Vagina (tissue), 2 donors: ENCODE measurements around the gene RCSD1.

ENCODE experiments used
- POLR2A ChIP-seq, 2 donors: fragments of 450-650 bp; IDR thresholded peaks; one replicate each; pipeline ENCODE4 v1.6.1; 2017; ENCODE audit warnings: antibody characterized with exemption in 2 of 2, mild to moderate bottlenecking in 2 of 2, moderate library complexity in 2 of 2
- TF ChIP-seq, protein P1 (sequence below), 3 experiments: fragments of 450-650 bp in 2 of 3; fragments of 200-600 bp in 1 of 3; sonication (generic) in 1 of 3; IDR thresholded peaks; one replicate each; pipeline ENCODE4 v1.5.1; 2017 to 2019; ENCODE audit warnings: antibody characterized with exemption in 3 of 3, mild to moderate bottlenecking in 2 of 3, moderate library complexity in 2 of 3

DNA sequence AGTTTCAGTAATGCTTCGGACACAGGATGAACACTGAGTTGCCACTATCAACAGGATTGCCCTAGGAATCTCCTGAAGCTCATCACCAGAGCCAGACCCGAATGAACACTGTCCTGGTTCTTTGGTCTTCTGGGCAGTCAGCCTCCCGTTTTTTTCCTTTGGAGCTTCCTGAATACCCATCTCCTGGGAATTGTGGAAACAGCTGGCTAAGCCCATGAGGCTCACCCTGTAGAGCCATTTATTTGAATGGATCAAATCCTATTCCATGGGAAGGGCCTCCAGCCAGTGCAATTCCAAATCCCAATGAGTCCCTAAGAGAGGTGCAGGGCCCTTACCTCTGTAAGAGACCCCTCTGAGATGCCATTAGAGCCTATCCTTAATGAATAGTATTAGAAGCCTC is 5.9 kb downstream of the RCSD1 start:
- TF ChIP-seq POLR2A (IDR thresholded peaks at IDR 0.05), result no peak
- TF ChIP-seq, protein P1, sequence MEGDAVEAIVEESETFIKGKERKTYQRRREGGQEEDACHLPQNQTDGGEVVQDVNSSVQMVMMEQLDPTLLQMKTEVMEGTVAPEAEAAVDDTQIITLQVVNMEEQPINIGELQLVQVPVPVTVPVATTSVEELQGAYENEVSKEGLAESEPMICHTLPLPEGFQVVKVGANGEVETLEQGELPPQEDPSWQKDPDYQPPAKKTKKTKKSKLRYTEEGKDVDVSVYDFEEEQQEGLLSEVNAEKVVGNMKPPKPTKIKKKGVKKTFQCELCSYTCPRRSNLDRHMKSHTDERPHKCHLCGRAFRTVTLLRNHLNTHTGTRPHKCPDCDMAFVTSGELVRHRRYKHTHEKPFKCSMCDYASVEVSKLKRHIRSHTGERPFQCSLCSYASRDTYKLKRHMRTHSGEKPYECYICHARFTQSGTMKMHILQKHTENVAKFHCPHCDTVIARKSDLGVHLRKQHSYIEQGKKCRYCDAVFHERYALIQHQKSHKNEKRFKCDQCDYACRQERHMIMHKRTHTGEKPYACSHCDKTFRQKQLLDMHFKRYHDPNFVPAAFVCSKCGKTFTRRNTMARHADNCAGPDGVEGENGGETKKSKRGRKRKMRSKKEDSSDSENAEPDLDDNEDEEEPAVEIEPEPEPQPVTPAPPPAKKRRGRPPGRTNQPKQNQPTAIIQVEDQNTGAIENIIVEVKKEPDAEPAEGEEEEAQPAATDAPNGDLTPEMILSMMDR (IDR thresholded peaks at IDR 0.05), result no peak
